Tibial artery (tissue), 4 donors: ENCODE measurements around the gene SERPINB6.
"Not testable (repeated sequence)": the region's sequence is repeated elsewhere in the genome, so short reads cannot be mapped to it uniquely, and the experiment has no call there.

Source experiments
- DNase-seq, 2 donors: peaks; one replicate each; pipeline ENCODE4 v3.0.0-alpha.2; 2019
- H3K27ac ChIP-seq, 2 donors: fragments of 200-600 bp; sonication (generic) in 1 of 2; 1 replicate in 1 of 2; 2 replicates in 1 of 2; pipeline ENCODE4 v1.5.1; 2018 to 2019; ENCODE audit warnings: mild to moderate bottlenecking in 1 of 2
- H3K27me3 ChIP-seq, 2 donors: fragments of 200-600 bp; sonication (generic) in 1 of 2; one replicate each; pipeline versions ENCODE4 v1.5.1 to v1.6.0; 2016 to 2019
- H3K36me3 ChIP-seq, 3 donors: fragments of 200-600 bp; sonication (generic) in 2 of 3; one replicate each; pipeline ENCODE4 v1.5.1; 2016 to 2019; ENCODE audit warnings: mild to moderate bottlenecking in 2 of 3
- H3K4me1 ChIP-seq, 4 donors: fragments of 200-600 bp; sonication (generic) in 2 of 4; 1 replicate in 3 of 4; 2 replicates in 1 of 4; pipeline ENCODE4 v1.5.1; 2016 to 2019
- H3K4me3 ChIP-seq, 2 donors: fragments of 200-600 bp; sonication (generic) in 1 of 2; 1 replicate in 1 of 2; 2 replicates in 1 of 2; pipeline ENCODE4 v1.5.1; 2018 to 2019; ENCODE audit warnings: mild to moderate bottlenecking in 2 of 2
- H3K9me3 ChIP-seq, 3 donors: fragments of 200-600 bp; sonication (generic) in 1 of 3; one replicate each; pipeline ENCODE4 v1.5.1; 2016 to 2019
- CTCF ChIP-seq, 2 experiments: fragments of 200-600 bp in 1 of 2; fragments of 450-650 bp in 1 of 2; IDR thresholded peaks; one replicate each; pipeline ENCODE4 v1.5.1; 2017 to 2019; ENCODE audit warnings: antibody characterized with exemption in 2 of 2, mild to moderate bottlenecking in 1 of 2, moderate library complexity in 1 of 2
- intact Hi-C: fragments of 100-400 bp; cut with DNase I; formaldehyde crosslinking; loops from one replicate; pipeline ENCODE4 v1.15.0; 2023; ENCODE audit warnings: low total_unique reads

Gene SERPINB6

GRCh38 chr6:3005077-3005476 lies 33.7 kb upstream of the SERPINB6 start:
- no peak overlapping the region for H3K27ac ChIP-seq

GRCh38 chr6:3003226-3003625 lies 31.9 kb upstream of the SERPINB6 start:
- H3K4me3 ChIP-seq, H3K27me3 ChIP-seq, H3K9me3 ChIP-seq, intact Hi-C loops, DNase-seq: not testable (repeated sequence)
- Histone ChIP-seq H3K36me3 (peaks cover 19 to 44% (median 38%) of the 10 kb centered on the region in 3 donors), H3K27ac (peak overlapping the region in 1 of 2 donors; percentile 50), H3K4me1 (peaks cover 5 to 34% (median 24%) of the 10 kb centered on the region in 4 donors)

More at GRCh38 chr6:3005077-3005476, 33.7 kb upstream of the SERPINB6 start:
- intact Hi-C loops: no loop called here
- Histone ChIP-seq H3K27me3 (no peaks in the 10 kb centered on the region), H3K4me1 (peaks cover 0 to 26% (median 15%) of the 10 kb centered on the region in 4 donors), H3K4me3 (no peak overlapping the region), H3K9me3 (no peaks in the 10 kb centered on the region), H3K36me3 (peaks cover 30 to 62% (median 56%) of the 10 kb centered on the region in 3 donors)
- no peak for TF ChIP-seq CTCF (IDR thresholded peaks at IDR 0.05)
- no peak for DNase-seq

- peak overlapping the region; percentile 32 to 91 for H3K27ac ChIP-seq
- peak in 1 of 2 donors; percentile 29 for DNase-seq
- intact Hi-C loops: no loop called here
Measured at GRCh38 chr6:3001773-3002293, 30.5 kb upstream of the SERPINB6 start.

GRCh38 chr6:3001146-3001772 lies 29.9 kb upstream of the SERPINB6 start:
- DNase-seq: no peak
- Histone ChIP-seq H3K27me3 (no peaks in the 10 kb centered on the region), H3K27ac (peak overlapping the region; percentile 91 to 94), H3K4me3 (no peak overlapping the region), H3K4me1 (peaks cover 5 to 34% (median 24%) of the 10 kb centered on the region in 4 donors), H3K9me3 (no peaks in the 10 kb centered on the region), H3K36me3 (peaks cover 15 to 26% (median 25%) of the 10 kb centered on the region in 3 donors)
- intact Hi-C loops: no loop called here
- no peak for TF ChIP-seq CTCF (IDR thresholded peaks at IDR 0.05)

More at GRCh38 chr6:3001773-3002293, 30.5 kb upstream of the SERPINB6 start:
- H3K9me3 ChIP-seq: no peaks in the 10 kb centered on the region
- H3K4me1 ChIP-seq: peaks cover 5 to 34% (median 24%) of the 10 kb centered on the region in 4 donors
- peaks cover 15 to 31% (median 31%) of the 10 kb centered on the region in 3 donors for H3K36me3 ChIP-seq
- no peaks in the 10 kb centered on the region for H3K27me3 ChIP-seq
- H3K4me3 ChIP-seq: no peak overlapping the region
- TF ChIP-seq CTCF (IDR thresholded peaks at IDR 0.05): peak; percentile 62 to 78

- Histone ChIP-seq H3K27ac (peak within 1 kb of the TSS; percentile 91 to 94), H3K9me3 (no peaks in the 10 kb centered on the region), H3K4me1 (peaks cover 5 to 34% (median 24%) of the 10 kb centered on the region in 4 donors), H3K4me3 (peak within 1 kb of the TSS; percentile 68 to 70), H3K36me3 (peaks cover 6 to 13% (median 12%) of the 10 kb centered on the region in 3 donors), H3K27me3 (no peaks in the 10 kb centered on the region)
- intact Hi-C loops: loop anchor here (2.0 kb wide), 1 partner anchor 55 kb away; no protein-coding TSS in a partner anchor
- TF ChIP-seq CTCF (IDR thresholded peaks at IDR 0.05): peak in 1 of 2 experiments; percentile 20
- DNase-seq: peak; percentile 88 to 97
Measured at GRCh38 chr6:2999618-3000557, 28.5 kb upstream of the SERPINB6 start, which contains the start of gene NQO2. Gene NQO2 (plus strand): TSS chr6:2999894. CDS start chr6:3006553, 6,659 bp downstream.
